Endothelial cell of umbilical vein (primary cell): ENCODE measurements around the gene EYS. TPM values are rescaled to one million over a fixed set of nuclear protein-coding genes. Genes with fewer than 3 reads are reported as not detected.

Experiments
- BruUV-seq: library from RNA; stranded (reverse); fragments of 400-500 nt; replicated peaks from 2 replicates; lab custom pipeline; 2021; lab: Mats Ljungman, UMichigan
- CTCF ChIA-PET: fragments of 300-600, 350-600 bp; sonication (Branson Sonifier 250); formaldehyde crosslinking; loops from one replicate; lab custom pipeline; 2021; ENCODE audit warnings: antibody characterized with exemption, inconsistent platforms; lab: Charles Lee
- POLR2A ChIA-PET: fragments of 300-600, 350-600 bp; sonication (Branson Sonifier 250); formaldehyde crosslinking; loops from one replicate; lab custom pipeline; 2021; ENCODE audit warnings: antibody characterized with exemption, inconsistent platforms; lab: Charles Lee
- DNase-seq: peaks from one replicate; pipeline ENCODE4 v3.0.0-alpha.2; 2011; ENCODE audit warnings: low read depth, low spot score
- FAIRE-seq: peaks from 2 replicates; lab custom pipeline; 2011; peaks lifted over from hg19 to GRCh38; lab: Jason Lieb, UNC
- H2AFZ ChIP-seq: 2 replicates; pipeline ENCODE4 v1.6.0; 2012; ENCODE audit warnings: low read depth, low read length, control low read depth, inconsistent platforms
- H3K27ac ChIP-seq: 2 replicates; pipeline ENCODE4 v1.5.1; 2011; ENCODE audit warnings: low read depth, mild to moderate bottlenecking, control low read depth, low read length, moderate library complexity; ENCODE audit not compliant: insufficient read depth
- H3K27me3 ChIP-seq, 2 experiments: 2 replicates each; pipeline versions ENCODE4 v1.6.0 to v1.6.1; 2011; ENCODE audit warnings: low read length in 2 of 2, mixed read lengths in 1 of 2; ENCODE audit not compliant: control insufficient read depth in 2 of 2, insufficient read depth in 2 of 2
- H3K36me3 ChIP-seq, 2 experiments: 2 replicates in 1 of 2; 3 replicates in 1 of 2; pipeline ENCODE4 v1.5.1; 2011; ENCODE audit warnings: low read length in 2 of 2, mild to moderate bottlenecking in 1 of 2, moderate library complexity in 1 of 2; ENCODE audit not compliant: control insufficient read depth in 2 of 2, insufficient read depth in 2 of 2; ENCODE audit errors: extremely low read depth in 1 of 2
- H3K4me1 ChIP-seq: 3 replicates; pipeline ENCODE4 v1.5.1; 2011; ENCODE audit warnings: mild to moderate bottlenecking, low read length; ENCODE audit not compliant: control insufficient read depth, insufficient read depth; ENCODE audit errors: extremely low read depth
- H3K4me2 ChIP-seq: 2 replicates; pipeline ENCODE4 v1.6.1; 2011; ENCODE audit warnings: low read length, control low read depth, mixed read lengths; ENCODE audit not compliant: insufficient read depth
- H3K4me3 ChIP-seq, 3 experiments: fragments of 200-600 bp in 1 of 3; sonication (generic), shearing (Covaris generic) in 1 of 3; replicated peaks in 1 of 3; 2 replicates each; pipeline ENCODE4 v1.5.1; 2011 to 2016; ENCODE audit warnings: control low read depth in 3 of 3, low read length in 3 of 3, mild to moderate bottlenecking in 2 of 3, inconsistent platforms in 1 of 3, low read depth in 1 of 3, moderate library complexity in 1 of 3; ENCODE audit not compliant: insufficient read depth in 1 of 3
- H3K79me2 ChIP-seq: 2 replicates; pipeline ENCODE4 v1.6.0; 2012; ENCODE audit warnings: low read length, inconsistent platforms; ENCODE audit not compliant: control insufficient read depth, insufficient read depth
- H3K9ac ChIP-seq: replicated peaks from 2 replicates; pipeline ENCODE3; 2011; ENCODE audit warnings: low read length, control low read depth; ENCODE audit not compliant: insufficient read depth; ENCODE audit errors: extremely low read depth
- H3K9me1 ChIP-seq: replicated peaks from 3 replicates; pipeline ENCODE4 v1.6.0; 2011; ENCODE audit warnings: mild to moderate bottlenecking, low read length; ENCODE audit not compliant: control insufficient read depth, insufficient read depth; ENCODE audit errors: extremely low read depth
- H3K9me3 ChIP-seq: replicated peaks from 2 replicates; pipeline ENCODE4 v1.5.1; 2012; ENCODE audit warnings: low read length, inconsistent platforms; ENCODE audit not compliant: control insufficient read depth, insufficient read depth
- H4K20me1 ChIP-seq: replicated peaks from 2 replicates; pipeline ENCODE3; 2011; ENCODE audit warnings: mild to moderate bottlenecking, low read length; ENCODE audit not compliant: control insufficient read depth, insufficient read depth; ENCODE audit errors: extremely low read depth
- CTCF ChIP-seq, 2 donors: IDR thresholded peaks; 1 replicate in 1 of 2; 2 replicates in 1 of 2; pipeline ENCODE4 v1.5.1; 2011; ENCODE audit warnings: low read length in 2 of 2, mild to moderate bottlenecking in 2 of 2, moderate library complexity in 2 of 2, control low read depth in 1 of 2, inconsistent platforms in 1 of 2, low read depth in 1 of 2; ENCODE audit not compliant: insufficient read depth in 1 of 2; ENCODE audit errors: extremely low read depth in 1 of 2
- EZH2 ChIP-seq: IDR thresholded peaks from 2 replicates; pipeline ENCODE4 v1.6.1; 2012; ENCODE audit warnings: borderline replicate concordance, low read depth, mild to moderate bottlenecking, moderate library complexity, low read length, inconsistent platforms; ENCODE audit not compliant: severe bottlenecking
- FOS ChIP-seq: IDR thresholded peaks from 2 replicates; pipeline ENCODE4 v1.6.1; 2011; ENCODE audit warnings: mild to moderate bottlenecking, low read length, moderate library complexity, borderline replicate concordance; ENCODE audit not compliant: insufficient read depth
- GATA2 ChIP-seq: IDR thresholded peaks from 2 replicates; pipeline ENCODE4 v1.7.0; 2011; ENCODE audit warnings: low read depth, mild to moderate bottlenecking, moderate library complexity, mixed read lengths, low read length; ENCODE audit not compliant: insufficient read length, insufficient read depth
- JUN ChIP-seq: IDR thresholded peaks from 2 replicates; pipeline ENCODE4 v1.6.1; 2011; ENCODE audit warnings: borderline replicate concordance, low read depth; ENCODE audit not compliant: insufficient read length, insufficient read depth
- MAX ChIP-seq: IDR thresholded peaks from 2 replicates; pipeline ENCODE4 v1.6.1; 2011; ENCODE audit not compliant: insufficient read depth, insufficient read length
- MYC ChIP-seq: IDR thresholded peaks from one replicate; pipeline ENCODE4 v1.6.1; 2011; ENCODE audit warnings: mild to moderate bottlenecking, low read depth, low read length
- POLR2A ChIP-seq: IDR thresholded peaks from 2 replicates; pipeline ENCODE4 v1.6.1; 2012; ENCODE audit warnings: low read depth, mild to moderate bottlenecking, control low read depth, low read length
- POLR2AphosphoS5 ChIP-seq: IDR thresholded peaks from 2 replicates; pipeline ENCODE4 v1.6.1; 2012; ENCODE audit warnings: low read depth, mild to moderate bottlenecking, control low read depth, low read length, moderate library complexity; ENCODE audit not compliant: insufficient read depth
- dilution Hi-C: fragments of 300-500 bp; cut with MboI; formaldehyde crosslinking; loops from one replicate; pipeline ENCODE4 v1.15.0; 2019; ENCODE audit warnings: low sequenced_read_pairs; ENCODE audit not compliant: extremely low pct_ligation_motif_present
- intact Hi-C: fragments of 100-400 bp; cut with micrococcal nuclease; formaldehyde crosslinking; loops from one replicate; pipeline ENCODE4 v1.10.0; 2022
- polyA plus RNA-seq, 4 experiments: library from polyadenylated mRNA; depleted of rRNA in 3 of 4; stranded (reverse) in 3 of 4; unstranded in 1 of 4; fragments of >200 nt; gene quantifications; 2 replicates each; pipeline versions ENCODE4 v1.2.1 to v1.2.3, GENCODE V29; 2011 to 2012; ENCODE audit warnings: missing spikeins in 1 of 4
- total RNA-seq: library from RNA; stranded (reverse); gene quantifications from 2 replicates; pipeline ENCODE4 v1.2.3, GENCODE V29; 2021

The EYS gene
- total and polyA plus RNA-seq, 2 donors (not counting 3 experiments of a cell fraction or from before 2014, with no cell fraction given), result 0.01 to 0.27 TPM

- no peaks in the 10 kb centered on the region for H4K20me1 ChIP-seq
- no peaks in the 10 kb centered on the region for H3K27me3 ChIP-seq
- intact Hi-C loops (no loop called here), dilution Hi-C loops (no loop called here)
- BruUV-seq, result no TSS peak
- no peak for FAIRE-seq
- H3K9ac ChIP-seq, result no peak overlapping the region
- H3K27ac ChIP-seq, result no peak overlapping the region
- no peaks in the 10 kb centered on the region for H3K36me3 ChIP-seq
- H3K79me2 ChIP-seq, result no peaks in the 10 kb centered on the region
- no peaks in the 10 kb centered on the region for H3K9me3 ChIP-seq
- TF ChIP-seq GATA2 (no peak), FOS (no peak), MYC (no peak), POLR2AphosphoS5 (no peak), MAX (no peak), POLR2A (no peak), JUN (no peak), CTCF (IDR thresholded peaks at IDR 0.05; ENCODE audit: extremely low read depth in 1 of 2, insufficient read depth in 1 of 2, low read depth in 1 of 2, low read length in 2 of 2) (no peak), EZH2 (no peak)
- ChIA-PET CTCF (no interaction called here), POLR2A (no interaction called here)
- H3K9me1 ChIP-seq, result no peaks in the 10 kb centered on the region
- no peaks in the 10 kb centered on the region for H3K4me1 ChIP-seq
- no peak overlapping the region for H3K4me3 ChIP-seq
- no peak overlapping the region for H3K4me2 ChIP-seq
- no peak for DNase-seq
- H2AFZ ChIP-seq, result no peak overlapping the region
Observed at GRCh38 chr6:64334636-64335035, 1372.4 kb downstream of the EYS start.
